Lung (tissue), 12 donors: Measurements from ENCODE around the gene IER3IP1. TPM values are rescaled to one million over a fixed set of nuclear protein-coding genes. Genes with fewer than 3 reads are reported as not detected.

Experiments used
- ATAC-seq: fragments of 200-7000 bp; cut with Tn5 transposase; one replicate; pipeline ENCODE4 v1.9.1; 2020; ENCODE audit warnings: moderate number of reproducible peaks; ENCODE audit not compliant: insufficient read depth, low FRiP score
- DNase-seq, 3 donors: peaks; one replicate each; pipeline ENCODE4 v3.0.0-alpha.2; 2013 to 2017
- H3K27ac ChIP-seq, 2 donors: one replicate each; pipeline ENCODE4 v1.5.1; 2013; ENCODE audit warnings: mild to moderate bottlenecking in 2 of 2, moderate library complexity in 2 of 2, control low read depth in 1 of 2, inconsistent platforms in 1 of 2, low read depth in 1 of 2, low read length in 1 of 2
- H3K27me3 ChIP-seq, 3 donors: one replicate each; pipeline ENCODE4 v1.5.1; 2013; ENCODE audit warnings: low read length in 2 of 3; ENCODE audit not compliant: control insufficient read depth in 3 of 3, insufficient read depth in 3 of 3
- H3K36me3 ChIP-seq, 4 donors: one replicate each; pipeline ENCODE4 v1.5.1; 2013; ENCODE audit warnings: low read length in 4 of 4, mild to moderate bottlenecking in 1 of 4, moderate library complexity in 1 of 4; ENCODE audit not compliant: control insufficient read depth in 4 of 4, insufficient read depth in 4 of 4
- H3K4me1 ChIP-seq, 5 donors: one replicate each; pipeline ENCODE4 v1.5.1; 2013; ENCODE audit warnings: low read length in 5 of 5, mild to moderate bottlenecking in 2 of 5, moderate library complexity in 1 of 5; ENCODE audit not compliant: control insufficient read depth in 5 of 5, insufficient read depth in 5 of 5
- H3K4me3 ChIP-seq: one replicate; pipeline ENCODE4 v1.5.1; 2013; ENCODE audit warnings: mild to moderate bottlenecking, control low read depth, moderate library complexity
- H3K9ac ChIP-seq, 2 donors: one replicate each; pipeline ENCODE4 v1.5.1; 2013; ENCODE audit warnings: low read length in 2 of 2, control low read depth in 1 of 2; ENCODE audit not compliant: insufficient read depth in 1 of 2
- H3K9me3 ChIP-seq, 4 donors: one replicate each; pipeline ENCODE4 v1.5.1; 2013; ENCODE audit warnings: low read length in 3 of 4, mild to moderate bottlenecking in 1 of 4, moderate library complexity in 1 of 4; ENCODE audit not compliant: control insufficient read depth in 4 of 4, insufficient read depth in 3 of 4
- WGBS, 2 donors: extraction: QIAGEN DNeasy Blood & Tissue Kit; methylation state at CpG; one replicate each; pipeline ENCODE4 v1.1.7; 2013; 5-methylcytosine and 5-hydroxymethylcytosine counted together
- polyA plus RNA-seq, 2 donors: library from polyadenylated mRNA; stranded (reverse); fragments of 200-250 nt; gene quantifications; one replicate each; pipeline ENCODE4 v1.2.1, GENCODE V29; 2013
- total RNA-seq, 2 donors: library from RNA; depleted of rRNA in 1 of 2; stranded (reverse); fragments of >200 nt in 1 of 2; gene quantifications; one replicate each; pipeline ENCODE4 v1.2.1, GENCODE V29; 2014 to 2021
- TF ChIP-seq, protein P1 (sequence below): IDR thresholded peaks from 2 replicates; pipeline ENCODE4 v1.5.1; 2012; ENCODE audit warnings: mild to moderate bottlenecking; ENCODE audit errors: control extremely low read depth, extremely low read depth
- donor health status: control.
- donor health status: control.
- donor health status: Bipolar disorder and iron deficiency.
- donor health status: healthy.
- donor health status: DM: yes; HTN: yes; CAD: no.

IER3IP1 gene
- total and polyA plus RNA-seq, 4 donors, result 13.2 to 21.6 (median 17.7) TPM

DNA sequence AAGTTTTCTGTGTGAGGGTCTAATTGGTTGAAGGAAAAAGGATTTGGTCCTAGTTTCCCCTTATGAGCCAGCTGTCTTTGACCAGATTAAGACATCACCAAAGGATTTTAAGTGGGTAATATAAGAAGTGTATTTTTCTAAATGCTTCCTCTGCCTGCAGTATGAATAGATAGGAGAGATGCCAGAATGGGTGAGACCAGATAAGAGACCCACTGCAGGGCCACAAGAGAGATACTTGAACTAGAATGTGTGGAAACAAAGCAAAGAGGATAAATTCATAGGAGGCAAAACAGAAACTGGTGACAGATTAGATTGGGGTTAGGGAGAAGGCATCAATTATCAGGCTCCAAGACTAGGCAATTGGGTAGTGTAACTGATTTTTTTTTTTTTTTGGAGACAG lies 24.7 kb downstream of the IER3IP1 start:
- peak in 1 of 3 donors; percentile 1 for DNase-seq
- Histone ChIP-seq H3K4me1 (peaks cover 4 to 18% (median 8%) of the 10 kb centered on the region in 5 donors), H3K27me3 (no peaks in the 10 kb centered on the region), H3K9me3 (no peaks in the 10 kb centered on the region), H3K9ac (peak overlapping the region; percentile 87 to 93), H3K27ac (peak overlapping the region in 1 of 2 donors; percentile 93), H3K4me3 (no peak overlapping the region), H3K36me3 (peaks cover 0 to 13% (median 3%) of the 10 kb centered on the region in 4 donors)
- TF ChIP-seq, protein P1, sequence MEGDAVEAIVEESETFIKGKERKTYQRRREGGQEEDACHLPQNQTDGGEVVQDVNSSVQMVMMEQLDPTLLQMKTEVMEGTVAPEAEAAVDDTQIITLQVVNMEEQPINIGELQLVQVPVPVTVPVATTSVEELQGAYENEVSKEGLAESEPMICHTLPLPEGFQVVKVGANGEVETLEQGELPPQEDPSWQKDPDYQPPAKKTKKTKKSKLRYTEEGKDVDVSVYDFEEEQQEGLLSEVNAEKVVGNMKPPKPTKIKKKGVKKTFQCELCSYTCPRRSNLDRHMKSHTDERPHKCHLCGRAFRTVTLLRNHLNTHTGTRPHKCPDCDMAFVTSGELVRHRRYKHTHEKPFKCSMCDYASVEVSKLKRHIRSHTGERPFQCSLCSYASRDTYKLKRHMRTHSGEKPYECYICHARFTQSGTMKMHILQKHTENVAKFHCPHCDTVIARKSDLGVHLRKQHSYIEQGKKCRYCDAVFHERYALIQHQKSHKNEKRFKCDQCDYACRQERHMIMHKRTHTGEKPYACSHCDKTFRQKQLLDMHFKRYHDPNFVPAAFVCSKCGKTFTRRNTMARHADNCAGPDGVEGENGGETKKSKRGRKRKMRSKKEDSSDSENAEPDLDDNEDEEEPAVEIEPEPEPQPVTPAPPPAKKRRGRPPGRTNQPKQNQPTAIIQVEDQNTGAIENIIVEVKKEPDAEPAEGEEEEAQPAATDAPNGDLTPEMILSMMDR, result no peak
- ATAC-seq, result no peak

DNA sequence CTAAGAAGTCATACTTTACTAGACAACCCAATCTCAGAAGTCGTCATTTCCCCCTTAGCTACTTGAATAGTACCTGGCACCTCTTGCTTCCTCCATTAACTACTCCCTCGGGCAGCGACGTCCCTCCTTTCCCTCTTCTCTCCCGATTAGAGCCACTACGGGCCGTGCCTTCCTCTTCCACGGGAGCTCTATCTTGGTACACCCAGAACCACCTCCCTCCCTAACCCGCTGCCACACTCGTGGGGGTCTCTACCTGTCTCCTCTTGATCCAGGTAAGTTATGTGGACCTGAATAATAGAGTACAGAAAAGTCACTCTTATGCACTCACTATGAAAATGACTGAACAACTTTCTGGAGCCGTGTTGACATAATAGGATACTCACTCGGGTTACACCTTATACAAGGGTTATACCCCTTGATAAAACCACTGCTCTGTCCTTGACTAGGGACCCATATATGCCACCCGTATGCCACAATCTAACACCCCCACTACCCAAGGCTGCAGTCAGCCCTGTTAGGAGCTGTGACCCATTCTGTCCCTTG lies 25.3 kb downstream of the IER3IP1 start:
- DNase-seq, result no peak

DNA sequence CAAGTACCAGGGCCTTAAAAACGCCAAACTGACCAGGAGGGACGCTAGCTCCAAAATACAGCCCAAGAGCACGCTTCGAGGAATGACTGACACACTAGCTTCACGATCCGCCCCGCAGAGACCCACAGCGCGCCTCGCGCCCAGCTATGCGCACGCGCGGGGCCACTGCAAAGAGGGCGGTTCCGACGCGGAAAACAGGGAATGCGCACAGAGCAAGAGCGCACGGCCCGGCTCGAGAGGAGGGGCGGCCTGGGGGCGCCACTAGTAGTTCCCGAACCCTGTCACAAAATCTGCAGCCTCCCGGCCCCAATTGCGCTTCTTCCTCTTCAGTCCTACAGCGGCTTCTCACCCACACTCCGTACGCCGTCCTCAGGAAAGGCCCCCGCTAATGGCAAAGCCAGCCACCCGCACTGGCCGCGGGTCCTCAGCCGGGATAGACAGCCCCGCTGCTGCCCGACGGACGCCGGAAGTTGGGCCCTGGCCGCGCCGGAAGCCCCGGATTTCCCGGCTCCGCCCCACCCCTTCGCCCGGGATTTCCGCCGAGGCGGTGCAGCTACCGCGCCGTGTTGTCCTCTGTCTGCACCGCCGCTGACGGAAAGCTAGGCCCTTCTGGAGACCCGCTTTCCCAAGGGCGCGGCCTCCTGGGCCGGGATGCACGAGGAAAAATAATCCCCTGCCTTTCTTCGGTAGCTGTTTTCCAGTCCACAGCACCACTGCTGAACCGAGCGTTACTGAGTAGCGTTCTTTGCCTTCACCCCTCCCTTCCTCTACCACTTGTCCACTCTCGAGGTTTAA lies 25.9 kb downstream of the IER3IP1 start, which contains the start of gene HDHD2:
HDHD2 (minus strand) TSS at position 472 of the 795 bp plus-strand sequence. CDS start 14,061 bp downstream, outside the sequence.
- Histone ChIP-seq H3K4me1 (peaks cover 4 to 18% (median 8%) of the 10 kb centered on the region in 5 donors), H3K27me3 (no peaks in the 10 kb centered on the region), H3K9ac (peak within 1 kb of the TSS; percentile 87 to 93), H3K36me3 (peaks cover 0 to 12% (median 3%) of the 10 kb centered on the region in 4 donors), H3K9me3 (no peaks in the 10 kb centered on the region), H3K27ac (peak within 1 kb of the TSS; percentile 93 to 95), H3K4me3 (peak within 1 kb of the TSS; percentile 50)
- 0% methylated on average over 70 of the region's 70 CpGs for WGBS, 2 donors
- DNase-seq (peak; percentile 85 to 88 (median 86)), ATAC-seq (peak; percentile 97)
- TF ChIP-seq, protein P1, result no peak

More for the DNA sequence above, 25.3 kb downstream of the IER3IP1 start:
- Histone ChIP-seq H3K9me3 (no peaks in the 10 kb centered on the region), H3K9ac (peak overlapping the region; percentile 87 to 93), H3K27me3 (no peaks in the 10 kb centered on the region), H3K36me3 (peaks cover 0 to 13% (median 3%) of the 10 kb centered on the region in 4 donors), H3K4me1 (peaks cover 4 to 18% (median 8%) of the 10 kb centered on the region in 5 donors), H3K4me3 (peak overlapping the region; percentile 50), H3K27ac (peak overlapping the region; percentile 93 to 95)
- TF ChIP-seq, protein P1, result no peak
- no peak for ATAC-seq
- WGBS, 2 donors, result 7 to 10% methylated on average over 13 of the region's 13 CpGs
